HEK293 (cell line): Measurements from ENCODE around the gene KCNQ2.

Experiments
- SETDB1 ChIP-seq: IDR thresholded peaks from one replicate; pipeline ENCODE4 v1.6.1; 2017; ENCODE audit warnings: mild to moderate bottlenecking, low read length, moderate library complexity, mixed read lengths; ENCODE audit not compliant: insufficient read length
- YY1 ChIP-seq: fragments of 450-650 bp; formaldehyde crosslinking; IDR thresholded peaks from 2 replicates; pipeline ENCODE4 v1.5.1; 2018; ENCODE audit warnings: missing biosample characterization, missing genetic modification characterization
- ZBTB49 ChIP-seq: fragments of 450-650 bp; formaldehyde crosslinking; IDR thresholded peaks from 2 replicates; pipeline ENCODE4 v1.5.1; 2016; ENCODE audit warnings: missing biosample characterization, missing genetic modification characterization, low read depth
- ZNF146 ChIP-seq: fragments of 450-650 bp; formaldehyde crosslinking; IDR thresholded peaks from 2 replicates; pipeline ENCODE4 v1.5.1; 2016; ENCODE audit warnings: missing biosample characterization, missing genetic modification characterization
- ZNF23 ChIP-seq: fragments of 450-650 bp; formaldehyde crosslinking; IDR thresholded peaks from 2 replicates; pipeline ENCODE4 v1.5.1; 2016; ENCODE audit warnings: missing biosample characterization, missing genetic modification characterization, borderline replicate concordance
- ZNF362 ChIP-seq: fragments of 450-650 bp; formaldehyde crosslinking; IDR thresholded peaks from 2 replicates; pipeline ENCODE4 v1.5.1; 2016; ENCODE audit warnings: missing biosample characterization, missing genetic modification characterization
- TF ChIP-seq, protein P1 (sequence below): fragments of 450-650 bp; formaldehyde crosslinking; IDR thresholded peaks from 2 replicates; pipeline ENCODE4 v1.5.1; 2016; ENCODE audit warnings: missing biosample characterization, missing genetic modification characterization

DNA sequence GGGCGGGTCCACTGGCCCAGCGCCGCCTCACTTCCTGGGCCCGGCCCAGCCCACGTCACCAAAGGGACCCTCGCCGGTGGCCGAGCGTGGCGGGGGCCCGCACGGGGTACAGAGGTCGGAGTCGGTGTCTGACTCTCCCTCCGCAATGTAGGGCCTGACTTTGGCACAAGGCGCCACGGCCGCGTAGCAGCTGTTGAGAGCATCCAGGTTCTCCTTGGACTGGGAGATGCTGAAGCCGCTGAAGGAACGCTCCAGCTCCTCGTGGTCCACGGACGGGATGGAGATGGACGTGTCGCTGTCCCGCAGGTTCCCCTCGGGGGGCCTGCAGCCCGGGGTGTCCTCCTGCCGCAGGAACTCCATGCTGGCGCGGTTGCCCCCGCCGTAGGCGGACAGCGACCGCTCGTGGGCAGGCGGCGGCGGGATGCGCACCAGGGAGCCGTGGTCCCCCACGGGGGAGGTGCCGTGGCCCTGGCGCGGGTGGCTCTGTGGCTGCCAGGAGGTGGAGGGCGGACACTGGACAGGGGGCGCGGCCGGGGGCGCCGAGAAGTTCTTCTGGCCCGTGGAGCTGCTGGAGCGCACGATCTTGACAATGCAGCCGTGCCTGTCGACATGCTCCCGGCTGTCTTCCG is 65.7 kb downstream of the KCNQ2 start:
- TF ChIP-seq ZNF146 (tag by site-specific recombination) (no peak), ZNF23 (no peak), ZNF362 (tag by site-specific recombination) (no peak), ZBTB49 (tag by site-specific recombination) (no peak), YY1 (no peak), SETDB1 (no peak)
- TF ChIP-seq, protein P1, sequence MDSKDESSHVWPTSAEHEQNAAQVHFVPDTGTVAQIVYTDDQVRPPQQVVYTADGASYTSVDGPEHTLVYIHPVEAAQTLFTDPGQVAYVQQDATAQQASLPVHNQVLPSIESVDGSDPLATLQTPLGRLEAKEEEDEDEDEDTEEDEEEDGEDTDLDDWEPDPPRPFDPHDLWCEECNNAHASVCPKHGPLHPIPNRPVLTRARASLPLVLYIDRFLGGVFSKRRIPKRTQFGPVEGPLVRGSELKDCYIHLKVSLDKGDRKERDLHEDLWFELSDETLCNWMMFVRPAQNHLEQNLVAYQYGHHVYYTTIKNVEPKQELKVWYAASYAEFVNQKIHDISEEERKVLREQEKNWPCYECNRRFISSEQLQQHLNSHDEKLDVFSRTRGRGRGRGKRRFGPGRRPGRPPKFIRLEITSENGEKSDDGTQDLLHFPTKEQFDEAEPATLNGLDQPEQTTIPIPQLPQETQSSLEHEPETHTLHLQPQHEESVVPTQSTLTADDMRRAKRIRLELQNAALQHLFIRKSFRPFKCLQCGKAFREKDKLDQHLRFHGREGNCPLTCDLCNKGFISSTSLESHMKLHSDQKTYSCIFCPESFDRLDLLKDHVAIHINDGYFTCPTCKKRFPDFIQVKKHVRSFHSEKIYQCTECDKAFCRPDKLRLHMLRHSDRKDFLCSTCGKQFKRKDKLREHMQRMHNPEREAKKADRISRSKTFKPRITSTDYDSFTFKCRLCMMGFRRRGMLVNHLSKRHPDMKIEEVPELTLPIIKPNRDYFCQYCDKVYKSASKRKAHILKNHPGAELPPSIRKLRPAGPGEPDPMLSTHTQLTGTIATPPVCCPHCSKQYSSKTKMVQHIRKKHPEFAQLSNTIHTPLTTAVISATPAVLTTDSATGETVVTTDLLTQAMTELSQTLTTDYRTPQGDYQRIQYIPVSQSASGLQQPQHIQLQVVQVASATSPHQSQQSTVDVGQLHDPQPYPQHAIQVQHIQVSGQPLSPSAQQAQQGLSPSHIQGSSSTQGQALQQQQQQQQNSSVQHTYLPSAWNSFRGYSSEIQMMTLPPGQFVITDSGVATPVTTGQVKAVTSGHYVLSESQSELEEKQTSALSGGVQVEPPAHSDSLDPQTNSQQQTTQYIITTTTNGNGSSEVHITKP, result no peak
